ENCODE measurements around the gene SULT4A1. TPM values are rescaled to one million over a fixed set of nuclear protein-coding genes. Genes with fewer than 3 reads are reported as not detected.

SULT4A1 gene
- polyA plus RNA-seq, 1 experiment = 0.39 TPM

DNA sequence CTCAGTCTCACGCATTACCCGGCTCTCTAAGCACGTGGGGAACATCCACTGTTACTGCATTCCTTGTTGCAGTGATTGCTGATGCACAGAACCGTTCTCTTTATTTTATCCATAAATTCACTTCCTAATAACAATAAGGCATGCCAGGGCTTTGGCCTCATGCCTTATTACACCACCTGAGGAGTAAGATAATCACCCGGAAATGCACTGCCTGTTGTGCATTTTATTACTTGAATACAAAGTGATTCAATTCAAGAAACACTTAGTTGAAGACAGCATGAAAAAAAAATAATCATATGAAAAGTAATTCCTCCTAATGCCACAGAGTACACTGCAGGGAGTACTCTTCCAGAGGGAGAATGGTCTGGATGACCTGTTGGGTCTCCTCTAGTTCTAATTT lies 69.4 kb downstream of the SULT4A1 start:
- H3K36me3 ChIP-seq (ENCODE audit: control insufficient read depth, insufficient read depth, low read length) = no peaks in the 10 kb centered on the region
- no peak overlapping the region for H3K4me3 ChIP-seq (ENCODE audit: low read depth, low read length)
- TF ChIP-seq CTCF (IDR thresholded peaks at IDR 0.05; ENCODE audit: insufficient read depth, low read depth, low read length) = no peak
- H3K27me3 ChIP-seq (ENCODE audit: control insufficient read depth, insufficient read depth, low read length) = no peaks in the 10 kb centered on the region
- ChIA-PET CTCF (no interaction called here), POLR2A (no interaction called here)
- DNase-seq (ENCODE audit: low read depth) = no peak

GRCh38 chr22:43789452-43789851 lies 72.9 kb downstream of the SULT4A1 start:
- Histone ChIP-seq H3K36me3 (ENCODE audit: control insufficient read depth, insufficient read depth, low read length) (no peaks in the 10 kb centered on the region), H3K27me3 (ENCODE audit: control insufficient read depth, insufficient read depth, low read length) (no peaks in the 10 kb centered on the region), H3K4me3 (ENCODE audit: low read depth, low read length) (no peak overlapping the region)
- ChIA-PET CTCF (interaction anchor here (0.8 to 1.4 kb wide), 2 partner anchors 37 to 157 kb away, joined by 3 read pairs; no protein-coding TSS in a partner anchor), POLR2A (interaction anchor here (0.6 kb wide), 1 partner anchor 20 kb away, joined by 4 read pairs; no protein-coding TSS in a partner anchor)
- DNase-seq (ENCODE audit: low read depth) = peak; percentile 98
- no peak for TF ChIP-seq CTCF (IDR thresholded peaks at IDR 0.05; ENCODE audit: insufficient read depth, low read depth, low read length)

DNA sequence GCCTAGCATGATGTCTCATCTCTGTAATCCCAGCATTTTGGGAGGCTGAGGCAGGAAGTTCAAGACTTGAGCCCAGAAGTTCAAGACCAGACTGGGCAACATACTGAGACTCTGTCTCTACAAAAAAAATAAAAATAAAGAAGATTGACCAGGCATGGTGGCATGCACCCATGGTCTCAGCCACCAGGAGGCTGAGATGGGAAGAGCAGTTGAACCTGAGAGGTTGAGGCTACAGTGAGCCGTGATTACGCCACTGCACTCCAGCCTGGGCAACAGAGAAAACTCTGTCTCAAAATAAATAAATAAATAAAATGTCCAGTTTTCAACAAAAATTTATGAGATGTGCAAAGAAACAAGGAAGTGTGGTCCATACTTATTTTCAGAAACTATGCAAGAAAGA lies 78.5 kb downstream of the SULT4A1 start:
- no peak overlapping the region for H3K4me3 ChIP-seq (ENCODE audit: low read depth, low read length)
- POLR2A ChIA-PET = interaction anchor here (0.6 kb wide), 1 partner anchor 77 kb away, joined by 3 read pairs; no protein-coding TSS in a partner anchor

GRCh38 chr22:43782448-43782847 lies 79.9 kb downstream of the SULT4A1 start:
- CTCF ChIA-PET = interaction anchor here (1.0 to 1.9 kb wide), 2 partner anchors 14 to 19 kb away, joined by 3 to 7 read pairs; no protein-coding TSS in a partner anchor
- DNase-seq (ENCODE audit: low read depth) = no peak

More for the DNA sequence above, 78.5 kb downstream of the SULT4A1 start:
- H3K36me3 ChIP-seq (ENCODE audit: control insufficient read depth, insufficient read depth, low read length) = no peaks in the 10 kb centered on the region
- no peaks in the 10 kb centered on the region for H3K27me3 ChIP-seq (ENCODE audit: control insufficient read depth, insufficient read depth, low read length)
- CTCF ChIA-PET = interaction anchor here (0.7 to 0.8 kb wide), 2 partner anchors 15 to 19 kb away, joined by 3 read pairs; no protein-coding TSS in a partner anchor
- no peak for DNase-seq (ENCODE audit: low read depth)
- TF ChIP-seq CTCF (IDR thresholded peaks at IDR 0.05; ENCODE audit: insufficient read depth, low read depth, low read length) = 0 out of 2 replicates have a peak, but pooled peaks have one; percentile 11

GRCh38 chr22:43777286-43777685 lies 85.0 kb downstream of the SULT4A1 start:
- TF ChIP-seq CTCF (IDR thresholded peaks at IDR 0.05; ENCODE audit: insufficient read depth, low read depth, low read length) = no peak
- ChIA-PET CTCF (no interaction called here), POLR2A (interaction anchor here (0.6 kb wide), 1 partner anchor 35 kb away, joined by 8 read pairs; the partner anchor contains the start of gene EFCAB6)
- DNase-seq (ENCODE audit: low read depth) = peak; percentile 71
- no peaks in the 10 kb centered on the region for H3K36me3 ChIP-seq (ENCODE audit: control insufficient read depth, insufficient read depth, low read length)
- H3K4me3 ChIP-seq (ENCODE audit: low read depth, low read length) = no peak overlapping the region
- H3K27me3 ChIP-seq (ENCODE audit: control insufficient read depth, insufficient read depth, low read length) = no peaks in the 10 kb centered on the region

More at GRCh38 chr22:43782448-43782847, 79.9 kb downstream of the SULT4A1 start:
- H3K27me3 ChIP-seq (ENCODE audit: control insufficient read depth, insufficient read depth, low read length) = no peaks in the 10 kb centered on the region
- no peak overlapping the region for H3K4me3 ChIP-seq (ENCODE audit: low read depth, low read length)
- no peak for TF ChIP-seq CTCF (IDR thresholded peaks at IDR 0.05; ENCODE audit: insufficient read depth, low read depth, low read length)
- H3K36me3 ChIP-seq (ENCODE audit: control insufficient read depth, insufficient read depth, low read length) = no peaks in the 10 kb centered on the region
- POLR2A ChIA-PET = no interaction called here

Measured in BJ (cell line).